Measurements from ENCODE around the gene MBOAT1.

The MBOAT1 gene

DNA sequence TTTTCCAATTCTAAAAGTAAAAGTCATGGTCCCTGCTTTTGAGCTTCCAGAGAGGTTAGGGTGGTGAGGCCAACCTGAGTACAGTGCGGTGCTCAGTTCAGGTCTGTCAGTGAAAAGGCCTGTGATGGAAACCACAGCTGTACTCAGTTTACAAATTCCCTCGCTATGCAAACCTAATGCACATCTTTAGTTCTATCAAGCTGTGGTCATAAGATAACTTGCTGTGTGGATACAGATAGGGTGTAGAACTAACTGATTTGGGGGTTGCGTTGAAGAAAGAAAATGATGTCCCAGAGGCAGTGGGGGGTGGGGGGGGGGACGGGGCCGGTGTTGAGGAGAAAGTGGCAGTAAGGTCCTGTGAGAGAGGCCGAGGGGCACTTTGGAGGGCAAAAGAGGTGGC lies 22.8 kb upstream of the MBOAT1 start (continued):
- TF ChIP-seq, protein P1, sequence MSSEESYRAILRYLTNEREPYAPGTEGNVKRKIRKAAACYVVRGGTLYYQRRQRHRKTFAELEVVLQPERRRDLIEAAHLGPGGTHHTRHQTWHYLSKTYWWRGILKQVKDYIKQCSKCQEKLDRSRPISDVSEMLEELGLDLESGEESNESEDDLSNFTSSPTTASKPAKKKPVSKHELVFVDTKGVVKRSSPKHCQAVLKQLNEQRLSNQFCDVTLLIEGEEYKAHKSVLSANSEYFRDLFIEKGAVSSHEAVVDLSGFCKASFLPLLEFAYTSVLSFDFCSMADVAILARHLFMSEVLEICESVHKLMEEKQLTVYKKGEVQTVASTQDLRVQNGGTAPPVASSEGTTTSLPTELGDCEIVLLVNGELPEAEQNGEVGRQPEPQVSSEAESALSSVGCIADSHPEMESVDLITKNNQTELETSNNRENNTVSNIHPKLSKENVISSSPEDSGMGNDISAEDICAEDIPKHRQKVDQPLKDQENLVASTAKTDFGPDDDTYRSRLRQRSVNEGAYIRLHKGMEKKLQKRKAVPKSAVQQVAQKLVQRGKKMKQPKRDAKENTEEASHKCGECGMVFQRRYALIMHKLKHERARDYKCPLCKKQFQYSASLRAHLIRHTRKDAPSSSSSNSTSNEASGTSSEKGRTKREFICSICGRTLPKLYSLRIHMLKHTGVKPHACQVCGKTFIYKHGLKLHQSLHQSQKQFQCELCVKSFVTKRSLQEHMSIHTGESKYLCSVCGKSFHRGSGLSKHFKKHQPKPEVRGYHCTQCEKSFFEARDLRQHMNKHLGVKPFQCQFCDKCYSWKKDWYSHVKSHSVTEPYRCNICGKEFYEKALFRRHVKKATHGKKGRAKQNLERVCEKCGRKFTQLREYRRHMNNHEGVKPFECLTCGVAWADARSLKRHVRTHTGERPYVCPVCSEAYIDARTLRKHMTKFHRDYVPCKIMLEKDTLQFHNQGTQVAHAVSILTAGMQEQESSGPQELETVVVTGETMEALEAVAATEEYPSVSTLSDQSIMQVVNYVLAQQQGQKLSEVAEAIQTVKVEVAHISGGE (tag by site-specific recombination; conservative IDR thresholded peaks at IDR 0.05; ENCODE audit: low read depth): no peak
- no peak for TF ChIP-seq ZNF223 (tag by site-specific recombination; IDR thresholded peaks at IDR 0.05)

DNA sequence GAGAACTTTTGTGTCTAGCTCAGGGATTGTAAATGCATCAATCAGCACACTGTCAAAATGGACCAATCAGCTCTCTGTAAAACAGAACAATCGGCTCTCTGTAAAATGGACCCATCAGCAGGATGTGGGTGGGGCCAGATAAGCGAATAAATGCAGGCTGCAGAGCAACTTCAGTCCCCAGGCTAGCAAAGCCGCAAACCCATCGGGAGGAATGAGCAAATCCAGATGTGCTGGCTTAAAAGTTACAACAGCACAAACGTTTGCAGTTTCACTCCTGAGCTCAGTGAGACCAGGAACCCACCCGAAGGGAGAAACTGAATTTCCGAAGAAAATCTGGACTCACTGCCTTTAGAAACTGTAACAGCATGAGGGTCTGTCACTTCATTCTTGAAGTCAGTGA lies 21.9 kb upstream of the MBOAT1 start:
- no peak overlapping the region for H3K4me3 ChIP-seq (ENCODE audit: low read depth, low read length)
- no peaks in the 10 kb centered on the region for H3K9me3 ChIP-seq (ENCODE audit: control insufficient read depth, insufficient read depth, low read depth, low read length)
- no peaks in the 10 kb centered on the region for H3K4me1 ChIP-seq (ENCODE audit: control insufficient read depth, insufficient read depth, low read length)
- ChIA-PET POLR2A (no interaction called here), CTCF (no interaction called here)
- TF ChIP-seq ZNF416 (tag by site-specific recombination; IDR thresholded peaks at IDR 0.05) (no peak), ZNF350 (tag by site-specific recombination; IDR thresholded peaks at IDR 0.05) (no peak)
- H3K27ac ChIP-seq (ENCODE audit: extremely low read depth, low read depth, low read length): no peak overlapping the region
- H3K36me3 ChIP-seq (ENCODE audit: control insufficient read depth in 2 of 2, insufficient read depth in 1 of 2, low read length in 2 of 2): no peaks in the 10 kb centered on the region

DNA sequence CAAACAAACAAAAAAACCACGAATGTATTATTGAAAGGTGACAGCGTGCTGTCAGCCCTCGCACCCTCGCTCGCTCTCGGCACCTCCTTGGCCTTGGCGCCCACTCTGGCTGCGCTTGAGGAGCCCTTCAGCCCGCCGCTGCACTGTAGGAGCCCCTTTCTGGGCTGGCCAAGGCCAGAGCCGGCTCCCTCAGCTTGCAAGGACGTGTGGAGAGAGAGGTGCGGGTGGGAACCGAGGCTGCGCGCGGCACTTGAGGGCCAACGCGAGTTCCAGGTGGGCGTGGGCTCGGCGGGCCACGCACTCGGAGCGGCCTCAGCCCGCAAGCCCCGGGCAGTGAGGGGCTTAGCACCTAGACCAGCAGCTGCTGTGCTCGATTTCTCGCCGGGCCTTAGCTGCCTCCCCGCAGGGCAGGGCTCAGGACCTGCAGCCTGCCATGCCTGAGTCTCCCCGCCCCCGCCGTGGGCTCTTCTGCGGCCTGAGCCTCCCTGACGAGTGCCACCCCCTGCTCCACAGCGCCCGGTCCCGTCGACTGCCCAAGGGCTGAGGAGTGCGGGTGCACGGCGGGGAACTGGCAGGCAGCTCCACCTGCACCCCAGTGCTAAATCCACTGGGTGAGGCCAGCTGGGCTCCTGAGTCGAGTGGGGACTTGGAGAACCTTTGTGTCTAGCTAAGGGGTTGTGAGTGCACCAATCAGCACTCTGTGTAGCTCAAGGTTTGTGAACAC lies 20.9 kb upstream of the MBOAT1 start:
- no peak overlapping the region for H3K4me3 ChIP-seq (ENCODE audit: low read depth, low read length)
- ChIA-PET CTCF (interaction anchor here (0.6 kb wide), 1 partner anchor 125 kb away, joined by 7 read pairs; no protein-coding TSS in a partner anchor), POLR2A (no interaction called here)
- no peak overlapping the region for H3K27ac ChIP-seq (ENCODE audit: extremely low read depth, low read depth, low read length)
- no peaks in the 10 kb centered on the region for H3K9me3 ChIP-seq (ENCODE audit: control insufficient read depth, insufficient read depth, low read depth, low read length)
- no peaks in the 10 kb centered on the region for H3K36me3 ChIP-seq (ENCODE audit: control insufficient read depth in 2 of 2, insufficient read depth in 1 of 2, low read length in 2 of 2)
- TF ChIP-seq ZNF223 (tag by site-specific recombination; IDR thresholded peaks at IDR 0.05) (no peak), ZBTB48 (tag by site-specific recombination; IDR thresholded peaks at IDR 0.05) (no peak), BCL11B (tag by site-specific recombination; IDR thresholded peaks at IDR 0.05; ENCODE audit: low read depth) (no peak), ZFP37 (tag by site-specific recombination; IDR thresholded peaks at IDR 0.05) (no peak)
- TF ChIP-seq, protein P2, sequence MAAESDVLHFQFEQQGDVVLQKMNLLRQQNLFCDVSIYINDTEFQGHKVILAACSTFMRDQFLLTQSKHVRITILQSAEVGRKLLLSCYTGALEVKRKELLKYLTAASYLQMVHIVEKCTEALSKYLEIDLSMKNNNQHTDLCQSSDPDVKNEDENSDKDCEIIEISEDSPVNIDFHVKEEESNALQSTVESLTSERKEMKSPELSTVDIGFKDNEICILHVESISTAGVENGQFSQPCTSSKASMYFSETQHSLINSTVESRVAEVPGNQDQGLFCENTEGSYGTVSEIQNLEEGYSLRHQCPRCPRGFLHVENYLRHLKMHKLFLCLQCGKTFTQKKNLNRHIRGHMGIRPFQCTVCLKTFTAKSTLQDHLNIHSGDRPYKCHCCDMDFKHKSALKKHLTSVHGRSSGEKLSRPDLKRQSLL (tag by site-specific recombination; IDR thresholded peaks at IDR 0.05): no peak
- no peaks in the 10 kb centered on the region for H3K4me1 ChIP-seq (ENCODE audit: control insufficient read depth, insufficient read depth, low read length)

DNA sequence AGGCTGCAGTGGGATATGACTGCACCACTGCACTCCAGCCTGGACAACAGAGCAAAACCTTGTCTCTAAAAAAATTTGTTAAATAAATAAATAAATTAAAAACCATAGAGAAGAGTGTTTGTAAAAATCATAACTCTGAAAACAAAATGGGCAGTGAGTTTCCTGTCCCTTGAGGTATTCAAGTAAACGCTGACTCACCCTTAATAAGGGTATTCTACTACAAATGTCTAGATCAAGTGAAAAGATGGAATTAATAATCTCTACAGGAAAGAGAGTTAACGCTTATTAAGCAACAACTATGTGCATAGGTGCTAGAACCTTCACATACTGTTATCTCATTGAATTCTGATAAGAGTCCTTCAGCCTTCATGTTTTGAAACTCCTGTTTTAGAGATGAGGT lies 19.9 kb upstream of the MBOAT1 start:
- Histone ChIP-seq H3K27ac (ENCODE audit: extremely low read depth, low read depth, low read length) (no peak overlapping the region), H3K9me3 (ENCODE audit: control insufficient read depth, insufficient read depth, low read depth, low read length) (no peaks in the 10 kb centered on the region), H3K36me3 (ENCODE audit: control insufficient read depth in 2 of 2, insufficient read depth in 1 of 2, low read length in 2 of 2) (no peaks in the 10 kb centered on the region), H3K4me3 (ENCODE audit: low read depth, low read length) (no peak overlapping the region), H3K4me1 (ENCODE audit: control insufficient read depth, insufficient read depth, low read length) (no peaks in the 10 kb centered on the region)
- CTCF ChIA-PET: no interaction called here
- no peak for TF ChIP-seq ZNF621 (tag by site-specific recombination; IDR thresholded peaks at IDR 0.05)
- TF ChIP-seq ZBTB17 (tag by site-specific recombination; IDR thresholded peaks at IDR 0.05): no peak
- TF ChIP-seq SP7 (tag by site-specific recombination; IDR thresholded peaks at IDR 0.05): no peak
- TF ChIP-seq, protein P3, sequence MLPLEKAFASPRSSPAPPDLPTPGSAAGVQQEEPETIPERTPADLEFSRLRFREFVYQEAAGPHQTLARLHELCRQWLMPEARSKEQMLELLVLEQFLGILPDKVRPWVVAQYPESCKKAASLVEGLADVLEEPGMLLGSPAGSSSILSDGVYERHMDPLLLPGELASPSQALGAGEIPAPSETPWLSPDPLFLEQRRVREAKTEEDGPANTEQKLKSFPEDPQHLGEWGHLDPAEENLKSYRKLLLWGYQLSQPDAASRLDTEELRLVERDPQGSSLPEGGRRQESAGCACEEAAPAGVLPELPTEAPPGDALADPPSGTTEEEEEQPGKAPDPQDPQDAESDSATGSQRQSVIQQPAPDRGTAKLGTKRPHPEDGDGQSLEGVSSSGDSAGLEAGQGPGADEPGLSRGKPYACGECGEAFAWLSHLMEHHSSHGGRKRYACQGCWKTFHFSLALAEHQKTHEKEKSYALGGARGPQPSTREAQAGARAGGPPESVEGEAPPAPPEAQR (tag by site-specific recombination; IDR thresholded peaks at IDR 0.05): no peak
- no peak for TF ChIP-seq ZNF843 (tag by site-specific recombination; IDR thresholded peaks at IDR 0.05)
- TF ChIP-seq ZNF214 (tag by site-specific recombination; IDR thresholded peaks at IDR 0.05; ENCODE audit: borderline replicate concordance): no peak
- TF ChIP-seq ZNF660 (tag by site-specific recombination; IDR thresholded peaks at IDR 0.05): no peak
- no peak for TF ChIP-seq ZNF510 (tag by site-specific recombination; IDR thresholded peaks at IDR 0.05; ENCODE audit: insufficient replicate concordance)
- POLR2A ChIA-PET: no interaction called here

Data from HEK293 (cell line).